NCI-H2227 (cell line): ENCODE results near the gene LAMA5.
A peak's percentile ranks its signal among the peaks of the same experiment; 100 is the strongest.

Source experiments
- DNase-seq: peaks from one replicate; lab custom pipeline; 2025; ENCODE audit not compliant: unreplicated experiment; lab: John Stamatoyannopoulos, UW

Gene LAMA5

DNA sequence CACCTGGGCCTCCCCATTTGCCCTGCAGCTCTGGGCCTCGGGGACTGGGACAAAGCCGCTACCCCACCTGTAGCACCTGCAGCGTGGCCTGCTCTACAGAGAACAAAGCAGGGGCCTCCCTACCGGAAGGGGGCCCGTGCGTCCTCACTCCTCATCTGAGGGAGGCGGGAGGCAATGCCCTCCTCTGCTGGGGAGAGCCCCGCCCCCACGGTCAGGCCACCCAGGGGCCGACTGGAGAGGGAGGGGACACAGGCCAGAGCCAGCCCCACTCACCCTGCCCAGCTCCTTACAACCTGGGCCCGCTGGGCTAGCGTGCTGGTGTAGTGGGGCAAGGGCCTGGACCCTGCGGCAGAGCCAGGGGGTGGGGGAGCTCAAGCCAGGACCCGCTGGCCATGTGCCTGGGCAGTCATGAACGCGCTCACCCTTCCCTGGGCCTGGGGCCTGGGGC, 8.0 kb downstream of the LAMA5 start:
- DNase-seq: peak; percentile 45

- no peak for DNase-seq
Measured at GRCh38 chr20:62358171-62359042, 8.7 kb downstream of the LAMA5 start.

- DNase-seq: no peak
Measured at GRCh38 chr20:62357681-62358080, 9.4 kb downstream of the LAMA5 start.

DNA sequence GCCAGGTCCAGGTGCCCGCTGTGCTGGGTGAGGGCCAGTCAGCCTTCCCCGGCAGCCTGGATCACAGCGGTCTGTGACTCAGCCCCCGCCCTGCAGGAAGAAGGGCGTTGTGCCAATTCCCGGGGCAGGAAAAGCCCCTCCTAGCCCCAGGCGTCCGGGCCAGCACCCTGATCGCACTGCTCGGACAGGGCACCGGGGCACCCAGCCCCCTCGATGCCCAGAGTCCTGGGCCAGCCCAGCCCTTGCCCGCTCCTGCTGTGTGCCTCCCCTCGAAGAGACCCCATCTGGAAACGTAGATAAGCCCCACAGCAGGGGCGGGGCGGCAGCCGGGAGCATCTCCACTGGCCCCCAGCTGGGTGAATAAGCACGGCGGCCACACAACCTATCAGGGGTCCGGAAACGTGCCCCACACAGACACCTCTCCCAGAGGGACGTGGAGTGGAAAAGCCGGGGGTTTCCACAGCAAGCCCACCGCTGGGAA, 9.9 kb downstream of the LAMA5 start:
- DNase-seq: no peak

- no peak for DNase-seq
Measured at GRCh38 chr20:62356589-62357186, 10.4 kb downstream of the LAMA5 start.

- DNase-seq: no peak
Measured at GRCh38 chr20:62355878-62356588, 11.1 kb downstream of the LAMA5 start.

GRCh38 chr20:62355516-62355877, 11.6 kb downstream of the LAMA5 start:
- no peak for DNase-seq

- no peak for DNase-seq
Measured at GRCh38 chr20:62354811-62355341, 12.2 kb downstream of the LAMA5 start.

- DNase-seq: no peak
Measured at GRCh38 chr20:62354031-62354808, 12.9 kb downstream of the LAMA5 start.

DNA sequence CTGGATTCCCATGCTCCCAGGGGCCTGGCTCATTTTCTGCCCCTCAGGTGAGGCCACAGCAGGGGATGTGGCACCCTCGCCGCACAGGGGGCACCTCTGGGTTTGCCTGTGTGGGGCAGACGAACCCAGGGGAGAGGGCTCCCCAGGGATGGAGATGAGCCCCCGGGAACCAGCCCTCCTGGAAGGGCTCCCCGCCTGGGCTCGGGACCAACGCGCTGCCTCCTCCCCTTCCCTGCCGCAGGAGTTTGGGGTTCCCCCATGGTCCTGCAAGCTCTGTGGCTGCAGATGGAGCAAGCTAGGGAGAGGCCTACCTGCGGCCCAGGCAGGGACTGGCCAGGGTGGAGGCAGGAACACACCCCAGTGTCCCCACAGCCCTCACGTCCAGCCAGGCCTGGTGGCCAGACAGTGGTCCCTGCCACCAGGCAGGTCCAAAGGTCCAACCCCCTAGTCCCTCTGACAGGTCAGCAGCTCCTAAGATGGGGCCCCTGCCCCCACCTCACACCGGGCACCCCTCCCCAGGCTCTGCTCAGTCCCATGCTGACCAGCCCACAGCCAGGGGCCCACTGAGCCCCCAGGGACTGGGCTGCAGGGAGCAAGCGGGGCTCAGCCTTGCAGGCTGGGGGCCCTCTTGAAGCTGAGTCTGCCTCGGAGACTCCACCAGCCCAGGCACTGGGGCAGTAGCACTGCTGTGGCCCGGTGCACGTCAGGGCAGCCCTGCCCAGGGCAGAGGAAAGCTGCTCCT, 13.7 kb downstream of the LAMA5 start:
- DNase-seq: no peak

- no peak for DNase-seq
Measured at GRCh38 chr20:62352402-62353288, 14.5 kb downstream of the LAMA5 start.

GRCh38 chr20:62351469-62352401, 15.4 kb downstream of the LAMA5 start:
- no peak for DNase-seq

GRCh38 chr20:62350629-62351422, 16.3 kb downstream of the LAMA5 start:
- DNase-seq: no peak

DNA sequence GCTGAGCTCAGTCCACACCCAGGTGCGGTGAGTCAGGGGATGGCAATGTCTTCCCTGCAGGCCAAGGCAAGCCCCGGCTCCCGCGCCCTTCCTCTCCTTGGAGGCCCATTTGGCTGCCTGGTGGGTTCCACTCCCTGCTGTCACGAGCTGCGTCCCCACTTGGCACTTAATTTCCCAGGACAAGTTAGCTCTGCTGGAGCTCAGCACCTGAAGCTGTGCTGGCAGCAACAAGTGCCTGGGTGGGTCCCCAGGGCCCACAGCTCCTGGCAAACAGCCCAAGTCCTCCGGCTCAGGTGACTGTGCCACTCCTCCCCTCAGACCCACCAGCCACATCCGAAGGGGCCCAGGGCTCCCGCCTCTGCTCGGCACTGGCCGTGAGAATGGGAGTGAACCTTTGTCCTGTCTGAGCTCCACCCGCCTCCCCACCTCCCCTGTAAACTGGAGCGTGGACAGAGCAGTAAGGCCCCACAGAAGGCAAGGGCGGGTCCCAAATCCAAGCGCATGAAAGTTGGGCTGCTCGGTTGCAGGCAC, 16.9 kb downstream of the LAMA5 start:
- DNase-seq: no peak

DNA sequence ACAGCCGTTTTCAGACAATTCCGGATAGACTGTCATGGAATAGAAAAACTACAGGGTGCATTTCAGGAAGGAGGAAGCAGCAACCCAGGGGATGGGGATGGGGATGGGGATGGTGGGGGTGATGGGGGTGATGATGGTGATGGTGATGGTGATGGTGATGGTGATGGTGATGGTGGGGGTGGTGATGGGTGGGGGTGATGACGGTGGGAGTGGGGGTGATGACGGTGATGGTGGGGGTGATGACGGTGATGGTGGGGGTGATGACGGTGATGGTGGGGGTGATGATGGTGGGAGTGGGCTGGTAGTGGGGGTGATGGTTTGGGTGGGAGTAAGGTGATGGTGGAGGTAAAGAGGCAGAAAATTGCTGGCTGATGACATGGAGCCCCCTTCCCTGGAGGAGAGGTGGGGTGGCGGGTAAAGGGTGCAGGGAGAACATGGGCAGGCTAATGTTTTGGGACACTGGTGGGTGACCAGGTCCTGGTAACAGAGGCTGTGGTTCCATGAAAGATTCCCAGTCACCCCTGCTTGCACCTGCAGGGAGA, 17.5 kb downstream of the LAMA5 start:
- no peak for DNase-seq

DNA sequence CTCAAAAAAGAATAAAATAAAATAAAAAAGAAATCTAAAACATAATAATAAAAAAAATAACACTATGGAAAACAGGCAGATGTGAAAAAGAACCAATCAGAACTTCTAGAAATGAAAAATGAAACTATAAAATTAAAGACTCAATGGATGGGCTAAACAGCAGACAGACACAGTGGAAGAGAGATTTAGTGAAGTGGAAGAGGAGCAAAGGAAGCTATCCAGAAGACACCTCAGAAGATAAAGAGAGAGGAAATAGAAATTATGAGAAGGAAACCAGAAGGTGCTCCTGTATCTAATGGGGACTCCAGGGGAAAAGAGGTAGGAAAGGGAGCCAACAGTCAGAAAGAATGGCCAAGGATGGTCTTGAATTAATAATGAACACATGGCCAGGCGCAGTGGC, 18.5 kb downstream of the LAMA5 start:
- DNase-seq: no peak

- DNase-seq: no peak
Measured at GRCh38 chr20:62347445-62347844, 19.7 kb downstream of the LAMA5 start.
